ENCODE results near the gene E2F8.

DNA sequence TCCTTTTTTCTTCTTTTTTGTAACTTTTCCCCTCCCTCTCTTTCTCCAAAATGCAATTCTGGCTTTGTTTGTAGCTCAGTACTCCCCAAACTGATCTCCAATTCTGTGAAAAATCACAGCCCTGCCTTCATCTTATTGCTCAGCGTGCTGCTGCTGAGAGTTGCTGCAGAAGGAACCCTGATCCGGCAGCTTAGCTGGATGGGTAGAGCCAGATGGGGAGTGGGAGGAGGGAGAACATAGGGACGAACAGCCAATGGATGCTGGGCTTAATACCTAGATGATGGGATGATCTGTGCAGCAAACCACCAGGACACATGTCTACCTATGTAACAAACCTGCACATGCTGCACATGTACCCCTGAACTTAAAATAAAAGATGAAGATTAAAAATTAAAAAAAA, 47.5 kb upstream of the E2F8 start:
- TF ChIP-seq ZNF664 (tag by site-specific recombination; IDR thresholded peaks at IDR 0.05), result no peak
- TF ChIP-seq, protein P1, sequence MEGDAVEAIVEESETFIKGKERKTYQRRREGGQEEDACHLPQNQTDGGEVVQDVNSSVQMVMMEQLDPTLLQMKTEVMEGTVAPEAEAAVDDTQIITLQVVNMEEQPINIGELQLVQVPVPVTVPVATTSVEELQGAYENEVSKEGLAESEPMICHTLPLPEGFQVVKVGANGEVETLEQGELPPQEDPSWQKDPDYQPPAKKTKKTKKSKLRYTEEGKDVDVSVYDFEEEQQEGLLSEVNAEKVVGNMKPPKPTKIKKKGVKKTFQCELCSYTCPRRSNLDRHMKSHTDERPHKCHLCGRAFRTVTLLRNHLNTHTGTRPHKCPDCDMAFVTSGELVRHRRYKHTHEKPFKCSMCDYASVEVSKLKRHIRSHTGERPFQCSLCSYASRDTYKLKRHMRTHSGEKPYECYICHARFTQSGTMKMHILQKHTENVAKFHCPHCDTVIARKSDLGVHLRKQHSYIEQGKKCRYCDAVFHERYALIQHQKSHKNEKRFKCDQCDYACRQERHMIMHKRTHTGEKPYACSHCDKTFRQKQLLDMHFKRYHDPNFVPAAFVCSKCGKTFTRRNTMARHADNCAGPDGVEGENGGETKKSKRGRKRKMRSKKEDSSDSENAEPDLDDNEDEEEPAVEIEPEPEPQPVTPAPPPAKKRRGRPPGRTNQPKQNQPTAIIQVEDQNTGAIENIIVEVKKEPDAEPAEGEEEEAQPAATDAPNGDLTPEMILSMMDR (tag by site-specific recombination; IDR thresholded peaks at IDR 0.05), result no peak
- TF ChIP-seq ZNF596 (tag by site-specific recombination; IDR thresholded peaks at IDR 0.05), result no peak
- TF ChIP-seq ZNF24 (tag by site-specific recombination; IDR thresholded peaks at IDR 0.05), result no peak
- no peak for TF ChIP-seq ZNF112 (tag by site-specific recombination; IDR thresholded peaks at IDR 0.05)
- no peak for TF ChIP-seq RBAK (tag by site-specific recombination; IDR thresholded peaks at IDR 0.05)
- no peak for TF ChIP-seq ZNF510 (tag by site-specific recombination; IDR thresholded peaks at IDR 0.05; ENCODE audit: insufficient replicate concordance)
